OCI-LY3 (cell line): Measurements from ENCODE around the gene PDLIM5.

Experiments
- CTCF ChIP-seq: fragments of 200-600, 300-600 bp; sonication (generic); IDR thresholded peaks from 2 replicates; pipeline ENCODE4 v1.5.1; 2014; ENCODE audit warnings: antibody characterized with exemption, low read length, low read depth
- EZH2phosphoT487 ChIP-seq: fragments of 200-600 bp; shearing (Covaris generic); IDR thresholded peaks from 2 replicates; pipeline ENCODE4 v1.6.1; 2018; ENCODE audit warnings: antibody characterized with exemption, mixed run types, low read depth

- TF ChIP-seq CTCF (no peak), EZH2phosphoT487 (no peak)
These were observed 82.9 kb downstream of the PDLIM5 start for GRCh38 chr4:94534401-94535312.
